ENCODE data around the gene AIF1L. TPM values are rescaled to one million over a fixed set of nuclear protein-coding genes. Genes with fewer than 3 reads are reported as not detected.

Gene AIF1L
- total RNA-seq, 4 donors from 2014 or later, result 17.2 to 33.0 (median 20.7) TPM

DNA sequence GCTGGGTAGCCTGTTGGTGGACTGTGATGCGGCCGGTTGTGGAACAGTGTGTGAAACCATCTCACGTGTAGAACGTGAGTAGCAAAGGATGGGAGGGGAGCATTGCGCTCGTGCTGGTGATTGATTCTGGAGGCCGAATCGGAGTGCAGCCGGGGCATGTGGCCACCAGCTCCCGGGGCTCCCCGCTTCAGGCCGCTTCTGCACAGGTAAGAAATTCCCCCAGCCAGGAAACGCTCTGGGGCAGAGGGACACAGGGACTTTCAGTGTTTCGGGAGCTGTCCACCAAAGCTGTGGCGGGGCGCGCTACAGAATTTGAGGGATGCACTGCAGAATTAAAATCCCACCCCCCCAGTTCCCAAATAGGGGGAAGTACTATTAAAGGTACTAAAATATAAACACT lies 45.5 kb upstream of the AIF1L start:
- intact Hi-C loops (cut with DNase I; ENCODE audit: low total_unique reads), result no loop called here
- H3K4me3 ChIP-seq (ENCODE audit: low read depth, poor library complexity, severe bottlenecking), result no peak overlapping the region
- 88 to 91% methylated on average over 17 of the region's 17 CpGs for WGBS, 2 donors
- DNase-seq (ENCODE audit: low spot score in 2 of 2), result no peak
- TF ChIP-seq, protein P1, sequence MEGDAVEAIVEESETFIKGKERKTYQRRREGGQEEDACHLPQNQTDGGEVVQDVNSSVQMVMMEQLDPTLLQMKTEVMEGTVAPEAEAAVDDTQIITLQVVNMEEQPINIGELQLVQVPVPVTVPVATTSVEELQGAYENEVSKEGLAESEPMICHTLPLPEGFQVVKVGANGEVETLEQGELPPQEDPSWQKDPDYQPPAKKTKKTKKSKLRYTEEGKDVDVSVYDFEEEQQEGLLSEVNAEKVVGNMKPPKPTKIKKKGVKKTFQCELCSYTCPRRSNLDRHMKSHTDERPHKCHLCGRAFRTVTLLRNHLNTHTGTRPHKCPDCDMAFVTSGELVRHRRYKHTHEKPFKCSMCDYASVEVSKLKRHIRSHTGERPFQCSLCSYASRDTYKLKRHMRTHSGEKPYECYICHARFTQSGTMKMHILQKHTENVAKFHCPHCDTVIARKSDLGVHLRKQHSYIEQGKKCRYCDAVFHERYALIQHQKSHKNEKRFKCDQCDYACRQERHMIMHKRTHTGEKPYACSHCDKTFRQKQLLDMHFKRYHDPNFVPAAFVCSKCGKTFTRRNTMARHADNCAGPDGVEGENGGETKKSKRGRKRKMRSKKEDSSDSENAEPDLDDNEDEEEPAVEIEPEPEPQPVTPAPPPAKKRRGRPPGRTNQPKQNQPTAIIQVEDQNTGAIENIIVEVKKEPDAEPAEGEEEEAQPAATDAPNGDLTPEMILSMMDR (IDR thresholded peaks at IDR 0.05), result no peak
- TF ChIP-seq POLR2A (IDR thresholded peaks at IDR 0.05), result no peak

DNA sequence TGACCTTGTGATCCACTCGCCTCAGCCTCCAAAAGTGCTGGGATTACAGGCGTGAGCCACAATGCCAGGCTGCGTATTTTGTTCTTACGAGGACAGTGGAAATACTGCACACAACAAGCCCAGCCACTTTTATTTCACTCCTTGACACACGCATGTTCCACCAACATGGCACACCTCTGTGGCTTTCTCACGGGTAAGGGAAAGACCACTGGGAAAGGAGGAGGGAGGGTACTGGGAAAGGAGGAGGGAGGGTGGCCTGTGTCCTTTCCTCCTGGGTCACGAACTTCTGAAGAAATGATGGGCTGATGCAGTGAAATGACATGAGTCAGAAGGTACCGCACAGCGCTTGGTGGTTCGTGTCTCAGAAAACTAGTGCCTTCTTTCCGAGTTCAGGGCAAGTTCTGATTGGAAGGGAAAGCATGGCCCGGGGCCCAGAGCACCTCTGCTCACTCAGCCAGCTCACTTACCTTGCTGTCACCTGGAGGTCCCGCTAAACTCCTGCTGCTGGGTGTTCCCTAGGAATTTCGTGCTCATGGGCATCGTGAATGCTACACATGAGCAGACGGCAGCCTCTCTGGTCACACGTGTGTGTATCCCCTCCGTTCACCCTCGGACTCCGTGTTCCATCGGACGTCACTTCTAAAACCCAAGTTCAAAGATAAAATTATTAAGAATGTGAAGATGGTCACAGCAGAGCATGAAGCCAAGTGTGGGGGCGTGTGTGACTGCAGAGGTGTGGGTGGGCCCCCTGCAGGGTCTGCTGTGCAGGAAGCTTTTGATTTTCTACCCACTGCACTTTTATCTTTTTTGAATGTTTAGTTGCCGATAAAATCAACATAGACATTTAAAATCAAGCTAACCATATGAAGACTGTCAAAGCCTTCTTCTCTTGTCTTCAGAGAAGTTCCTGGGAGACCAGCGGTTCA lies 44.5 kb upstream of the AIF1L start:
- 58 to 66% methylated on average over 25 of the region's 25 CpGs for WGBS, 2 donors
- intact Hi-C loops (cut with DNase I; ENCODE audit: low total_unique reads), result no loop called here
- TF ChIP-seq, protein P1 (IDR thresholded peaks at IDR 0.05), result no peak
- no peak for TF ChIP-seq POLR2A (IDR thresholded peaks at IDR 0.05)
- DNase-seq (ENCODE audit: low spot score in 2 of 2), result no peak
- H3K4me3 ChIP-seq (ENCODE audit: low read depth, poor library complexity, severe bottlenecking), result no peak overlapping the region

DNA sequence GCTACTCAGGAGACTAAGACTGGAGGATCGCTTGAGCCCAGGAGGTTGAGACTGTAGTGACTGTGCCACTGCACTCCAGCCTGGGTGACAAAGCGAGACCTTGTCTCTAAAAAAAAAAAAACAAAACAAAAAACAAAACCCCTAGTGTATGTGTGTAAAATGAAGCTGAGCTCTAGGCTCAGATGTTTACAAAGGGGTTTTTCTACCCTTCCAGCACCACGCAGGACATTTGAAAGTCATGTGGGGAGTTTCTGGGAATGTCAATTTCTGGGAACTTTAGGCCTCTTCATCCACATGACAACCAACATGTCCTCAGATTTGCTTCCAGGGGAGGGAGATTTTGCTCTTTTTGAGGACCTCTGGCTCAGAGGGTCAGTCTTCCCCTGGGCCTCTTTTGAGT lies 42.4 kb upstream of the AIF1L start:
- TF ChIP-seq, protein P1 (IDR thresholded peaks at IDR 0.05), result no peak
- no peak for TF ChIP-seq POLR2A (IDR thresholded peaks at IDR 0.05)
- H3K4me3 ChIP-seq (ENCODE audit: low read depth, poor library complexity, severe bottlenecking), result no peak overlapping the region
- intact Hi-C loops (cut with DNase I; ENCODE audit: low total_unique reads), result no loop called here
- DNase-seq (ENCODE audit: low spot score in 2 of 2), result no peak
- WGBS, 2 donors, result 87 to 88% methylated on average over 3 of the region's 3 CpGs

DNA sequence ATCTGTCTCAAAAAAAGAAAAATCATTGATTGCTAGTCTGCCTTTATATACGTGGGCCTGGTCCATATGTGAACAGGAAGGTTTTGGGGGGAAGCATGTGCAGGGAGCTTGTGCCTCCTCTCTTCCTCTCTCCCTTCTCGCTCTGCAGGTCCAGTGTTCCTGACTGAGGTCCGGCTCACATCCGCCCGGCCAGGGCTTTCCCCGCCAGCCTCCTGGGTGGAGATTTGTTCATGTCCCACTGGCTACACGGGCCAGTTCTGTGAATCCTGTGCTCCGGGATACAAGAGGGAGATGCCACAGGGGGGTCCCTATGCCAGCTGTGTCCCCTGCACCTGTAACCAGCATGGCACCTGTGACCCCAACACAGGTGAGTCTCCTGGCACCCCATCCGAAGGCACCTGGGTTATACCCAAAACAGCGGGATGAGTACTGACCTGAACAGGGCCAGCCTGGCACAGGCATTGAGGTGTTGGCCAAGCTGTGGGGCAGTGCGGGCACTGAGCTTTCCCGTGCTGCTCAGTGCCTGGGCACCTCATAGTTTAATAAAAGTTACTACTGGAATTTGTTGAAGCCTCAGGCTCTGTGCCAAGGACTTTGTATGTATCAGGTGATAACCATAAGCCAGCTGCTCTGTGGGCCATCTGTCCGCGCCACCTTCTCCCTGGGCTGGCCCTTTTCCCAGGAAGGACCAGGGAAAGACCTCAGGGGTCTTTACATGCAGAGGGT lies 39.4 kb upstream of the AIF1L start:
- intact Hi-C loops (cut with DNase I; ENCODE audit: low total_unique reads), result no loop called here
- DNase-seq (ENCODE audit: low spot score in 2 of 2), result no peak
- H3K4me3 ChIP-seq (ENCODE audit: low read depth, poor library complexity, severe bottlenecking), result no peak overlapping the region
- no peak for TF ChIP-seq POLR2A (IDR thresholded peaks at IDR 0.05)
- TF ChIP-seq, protein P1 (IDR thresholded peaks at IDR 0.05), result no peak
- WGBS, 2 donors, result 86 to 93% methylated on average over 14 of the region's 14 CpGs

DNA sequence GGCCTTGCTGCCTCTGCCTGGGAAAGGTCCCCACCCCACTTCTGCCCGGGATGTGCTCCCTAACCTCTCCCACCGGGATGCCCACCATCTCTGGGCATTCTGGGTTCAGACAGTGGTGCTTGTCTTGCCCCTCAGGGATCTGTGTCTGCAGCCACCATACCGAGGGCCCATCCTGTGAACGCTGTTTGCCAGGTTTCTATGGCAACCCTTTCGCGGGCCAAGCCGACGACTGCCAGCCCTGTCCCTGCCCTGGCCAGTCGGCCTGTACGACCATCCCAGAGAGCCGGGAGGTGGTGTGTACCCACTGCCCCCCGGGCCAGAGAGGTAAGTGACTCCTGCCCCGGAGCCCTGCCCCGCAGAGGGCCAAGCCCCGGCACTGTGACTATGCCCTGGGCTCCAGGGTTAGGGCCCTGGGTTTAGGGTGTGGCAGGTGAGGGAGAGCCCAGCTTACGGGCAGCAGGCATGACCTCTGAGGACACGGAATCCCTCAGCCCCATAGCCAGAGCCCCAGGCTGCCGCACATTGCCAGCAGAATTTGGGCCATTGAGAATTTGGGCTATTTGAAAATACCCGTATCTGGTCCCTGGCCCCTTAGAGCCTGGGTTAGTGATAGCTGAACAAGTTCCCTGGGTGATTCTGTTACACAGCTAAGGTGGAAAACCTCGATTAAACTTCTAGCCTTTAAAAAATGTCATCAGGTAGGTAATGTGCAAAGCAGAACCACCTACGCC lies 35.3 kb upstream of the AIF1L start:
- TF ChIP-seq, protein P1 (IDR thresholded peaks at IDR 0.05), result no peak
- no peak for TF ChIP-seq POLR2A (IDR thresholded peaks at IDR 0.05)
- 74 to 77% methylated on average over 15 to 18 of the region's 21 CpGs for WGBS, 2 donors

More for the DNA sequence above, 35.3 kb upstream of the AIF1L start:
- no peak overlapping the region for H3K4me3 ChIP-seq (ENCODE audit: low read depth, poor library complexity, severe bottlenecking)
- no peak for DNase-seq (ENCODE audit: low spot score in 2 of 2)
- intact Hi-C loops (cut with DNase I; ENCODE audit: low total_unique reads), result loop anchor here (5.0 kb wide), 1 partner anchor 276 kb away; no protein-coding TSS in a partner anchor
